Measurements from ENCODE around the gene SEMA3D.

Gene SEMA3D

GRCh38 chr7:85126383-85126782, 60.5 kb downstream of the SEMA3D start:
- DNase-seq (ENCODE audit: low spot score) = no peak

- DNase-seq (ENCODE audit: low spot score) = no peak
These were observed 61.2 kb downstream of the SEMA3D start for GRCh38 chr7:85125651-85126131.

GRCh38 chr7:85125176-85125575, 61.7 kb downstream of the SEMA3D start:
- DNase-seq (ENCODE audit: low spot score) = no peak

GRCh38 chr7:85119934-85120333, 66.9 kb downstream of the SEMA3D start:
- DNase-seq (ENCODE audit: low spot score) = no peak

DNA sequence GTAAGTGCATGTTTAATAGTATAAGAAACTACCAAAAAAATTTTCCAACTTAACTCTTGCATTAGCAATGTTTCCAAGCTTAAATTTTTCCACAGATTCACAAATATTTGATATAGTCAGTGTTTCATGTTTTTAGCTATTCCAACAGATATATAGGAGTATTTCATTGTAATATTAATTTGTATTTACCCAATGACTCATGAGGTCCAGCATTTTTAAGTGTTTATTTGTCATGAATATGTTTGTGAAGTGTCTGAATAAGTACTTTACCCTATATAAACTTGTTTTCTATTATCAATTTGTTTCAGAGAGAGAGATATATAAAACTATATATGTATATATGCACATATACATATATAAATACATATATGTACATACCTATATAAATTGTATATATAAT, 71.0 kb downstream of the SEMA3D start:
- no peak for DNase-seq (ENCODE audit: low spot score)

- DNase-seq (ENCODE audit: low spot score) = no peak
These were observed 71.8 kb downstream of the SEMA3D start for GRCh38 chr7:85115006-85115405.

DNA sequence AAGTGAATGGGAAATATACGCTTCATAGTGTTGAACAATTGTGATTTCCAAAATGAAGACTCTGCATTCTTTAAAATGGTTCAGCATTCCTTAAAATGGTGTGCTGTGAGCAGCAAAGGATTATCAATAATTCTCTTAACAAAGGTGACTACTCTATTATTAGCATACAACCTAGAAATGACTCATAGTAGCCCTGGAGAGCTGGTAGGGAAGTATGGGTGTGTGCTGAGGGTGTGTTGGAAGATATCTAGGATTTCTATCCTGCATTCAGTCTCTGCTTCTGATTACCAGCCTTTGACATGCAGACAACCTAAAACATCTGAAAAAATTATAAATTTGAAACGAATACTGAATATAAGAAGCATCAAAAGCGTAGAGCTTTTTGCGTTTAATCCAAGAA, 72.5 kb downstream of the SEMA3D start:
- no peak for DNase-seq (ENCODE audit: low spot score)

- no peak for DNase-seq (ENCODE audit: low spot score)
These were observed 75.1 kb downstream of the SEMA3D start for GRCh38 chr7:85111761-85112160.

GRCh38 chr7:85106719-85107118, 80.1 kb downstream of the SEMA3D start:
- no peak for DNase-seq (ENCODE audit: low spot score)

DNA sequence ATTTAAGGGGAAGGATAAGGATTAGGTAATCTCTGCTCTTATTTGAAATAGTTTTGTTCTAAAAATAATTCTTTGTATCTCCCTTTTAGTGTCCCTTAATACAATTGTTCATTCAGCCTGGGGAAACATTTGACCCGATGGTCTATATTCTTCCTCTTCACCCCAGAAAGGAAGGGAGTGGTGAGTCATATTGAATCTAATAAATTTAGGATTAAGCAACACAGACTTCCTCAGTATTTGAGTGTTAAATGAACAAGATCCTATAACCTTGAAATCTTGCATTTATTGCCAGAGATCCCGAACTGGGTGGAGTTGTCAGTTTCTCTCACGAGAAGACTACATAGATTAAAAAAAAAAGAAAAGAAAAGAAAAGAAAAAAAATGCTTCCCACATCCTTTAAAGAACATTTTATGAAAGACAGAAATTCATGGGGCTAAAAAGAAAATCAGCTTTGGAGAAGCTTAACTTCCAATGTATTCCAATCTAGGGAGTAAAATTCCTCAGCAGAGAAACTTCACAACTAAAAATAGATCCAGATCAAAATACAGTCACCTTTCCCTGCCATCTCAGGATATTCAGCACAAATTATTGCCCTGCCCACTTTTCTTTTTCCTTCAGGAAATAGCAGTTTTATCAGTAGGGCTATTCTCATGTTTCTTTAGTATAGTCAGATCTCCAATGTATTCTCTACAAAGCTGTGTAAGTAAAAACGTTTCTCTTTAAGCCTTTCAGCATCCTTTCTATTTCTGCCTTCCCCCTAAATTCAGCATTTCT, 82.2 kb downstream of the SEMA3D start:
- DNase-seq (ENCODE audit: low spot score) = no peak

DNA sequence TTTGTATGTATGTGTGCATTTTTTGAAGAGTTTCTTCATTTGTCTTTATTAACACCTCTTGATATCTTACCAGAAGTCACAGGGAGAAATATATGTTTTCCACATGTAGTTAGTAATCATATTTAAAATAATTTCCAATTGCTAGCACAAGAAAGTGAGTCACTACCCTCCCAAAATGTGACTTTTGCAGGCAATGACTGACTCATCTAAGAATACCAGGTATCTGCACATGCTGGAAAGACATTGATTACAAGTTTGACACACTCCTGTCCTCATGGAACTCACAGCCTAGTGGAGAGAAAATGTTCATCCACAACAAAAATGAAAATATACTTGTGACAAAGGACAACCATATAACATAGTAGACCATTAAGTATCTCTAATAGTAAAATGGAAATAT, 82.9 kb downstream of the SEMA3D start:
- no peak for DNase-seq (ENCODE audit: low spot score)

GRCh38 chr7:85103357-85103756, 83.5 kb downstream of the SEMA3D start:
- DNase-seq (ENCODE audit: low spot score) = no peak

GRCh38 chr7:85102813-85103350, 84.0 kb downstream of the SEMA3D start:
- DNase-seq (ENCODE audit: low spot score) = no peak

GRCh38 chr7:85101347-85101746, 85.5 kb downstream of the SEMA3D start:
- no peak for DNase-seq (ENCODE audit: low spot score)

GRCh38 chr7:85097844-85098243, 89.0 kb downstream of the SEMA3D start:
- no peak for DNase-seq (ENCODE audit: low spot score)

GRCh38 chr7:85095806-85096205, 91.0 kb downstream of the SEMA3D start:
- no peak for DNase-seq (ENCODE audit: low spot score)

DNA sequence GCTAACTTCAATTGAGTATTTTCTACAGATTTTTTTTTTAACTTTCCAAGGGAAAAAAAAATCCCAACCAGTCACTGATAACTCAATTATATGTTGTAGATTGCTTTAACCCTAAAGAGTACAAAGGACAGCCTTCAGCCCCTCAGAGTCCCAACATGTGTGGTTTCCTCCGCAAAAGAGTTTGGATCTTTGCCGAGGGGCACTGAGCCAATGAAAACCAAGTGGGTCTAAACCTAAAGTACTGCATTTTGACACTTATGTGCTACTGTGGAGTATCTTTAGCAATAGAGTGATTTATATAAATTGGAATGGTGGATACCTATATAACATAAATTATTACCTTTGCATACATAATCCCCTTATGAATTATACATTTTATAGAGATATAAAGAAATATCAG, 91.5 kb downstream of the SEMA3D start:
- DNase-seq (ENCODE audit: low spot score) = no peak

DNA sequence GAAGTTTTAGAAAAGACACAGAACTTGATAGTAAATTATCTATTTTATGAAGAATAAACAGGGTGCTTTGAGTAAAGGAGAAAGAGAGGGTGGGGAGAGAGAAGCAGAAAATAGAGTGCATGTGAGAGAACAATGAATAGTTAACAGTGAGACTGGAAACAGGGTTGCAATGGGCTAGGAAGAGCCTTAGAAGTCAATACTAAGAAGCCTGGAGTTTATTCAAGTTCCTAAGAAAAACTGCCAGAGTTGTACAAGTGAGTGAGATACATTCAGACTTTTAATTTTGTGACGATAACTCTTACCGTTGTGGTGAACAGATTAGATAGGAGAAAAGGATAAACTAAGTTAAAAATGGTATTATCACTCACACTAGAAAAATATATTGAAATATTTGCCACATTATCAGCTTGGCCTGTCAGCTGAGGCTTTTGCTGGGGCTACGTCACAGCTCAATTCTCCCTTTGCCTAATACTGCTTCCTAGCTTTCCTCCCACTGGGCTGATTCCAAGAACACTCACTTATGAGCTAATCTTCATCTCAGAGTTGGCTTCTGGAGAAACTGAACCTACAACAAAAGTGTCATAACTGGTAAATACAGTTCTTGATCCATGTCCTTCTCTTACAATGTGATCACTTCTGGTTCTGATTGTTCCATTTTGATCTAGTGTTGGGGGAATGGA, 92.7 kb downstream of the SEMA3D start:
- DNase-seq (ENCODE audit: low spot score) = no peak

DNA sequence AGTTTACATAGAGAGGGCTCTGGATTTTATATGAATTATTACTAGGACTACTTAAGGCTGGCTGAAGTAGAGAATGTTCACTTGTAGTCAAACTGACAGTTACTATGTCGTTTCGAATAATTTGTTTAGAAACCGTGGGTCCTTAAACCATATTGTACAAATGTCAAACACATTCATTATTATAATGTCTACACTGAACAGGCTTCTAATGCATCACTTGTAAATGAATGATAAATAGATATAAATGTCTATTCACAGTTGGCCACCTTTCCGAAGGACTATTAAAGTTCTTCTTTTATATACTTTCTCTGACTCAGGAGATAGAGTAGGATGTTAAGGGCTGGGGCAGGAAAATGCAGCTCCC, 95.3 kb downstream of the SEMA3D start:
- DNase-seq (ENCODE audit: low spot score) = no peak

DNA sequence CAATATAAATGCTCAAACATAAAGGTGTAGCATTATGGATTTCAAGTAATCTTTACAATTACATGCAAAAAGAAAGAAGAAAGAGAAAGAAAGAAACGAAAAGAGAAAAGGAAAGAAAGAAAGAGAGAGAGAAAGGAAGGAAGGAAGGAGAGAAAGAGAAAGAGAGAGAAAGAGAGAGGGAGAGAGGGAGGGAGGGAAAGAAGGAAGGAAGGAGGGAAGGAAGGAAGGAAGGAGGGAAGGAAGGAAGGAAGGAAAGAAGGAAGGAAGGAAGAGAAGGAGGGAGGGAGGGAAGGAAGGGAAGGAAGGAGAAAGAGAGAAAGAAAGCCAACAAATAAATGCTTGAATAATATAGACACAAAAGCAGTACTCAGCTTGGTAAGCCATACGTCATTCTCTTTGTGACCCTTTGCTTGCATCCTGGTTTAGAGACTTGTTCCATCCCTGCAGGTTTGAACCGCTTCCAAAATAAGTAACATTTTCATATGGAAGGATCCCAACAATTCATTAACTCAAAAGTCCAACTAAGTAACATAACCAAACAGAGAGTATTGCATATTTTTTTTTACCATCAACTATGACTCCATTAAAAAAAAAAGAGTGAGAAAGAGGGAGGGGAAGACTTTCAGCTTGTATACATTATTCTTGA, 95.8 kb downstream of the SEMA3D start:
- no peak for DNase-seq (ENCODE audit: low spot score)

DNA sequence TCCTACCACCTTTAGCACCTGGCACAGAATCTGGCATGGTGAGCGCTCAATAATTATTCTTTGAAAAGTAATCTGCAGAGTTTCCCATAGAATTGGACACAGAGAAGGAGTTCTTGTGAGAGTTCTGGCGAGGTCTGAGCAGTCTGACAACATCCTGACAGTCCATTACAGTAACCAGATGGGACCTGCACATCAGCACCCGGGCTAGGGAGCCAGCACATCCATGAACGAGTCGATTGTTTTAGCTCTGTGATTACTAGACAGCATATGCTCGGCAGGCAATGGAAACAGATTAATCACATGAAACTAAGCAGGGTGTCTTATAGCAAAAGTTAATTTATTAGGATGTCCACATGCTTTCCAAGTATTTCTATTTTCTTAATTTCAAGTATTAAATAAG, 96.7 kb downstream of the SEMA3D start:
- no peak for DNase-seq (ENCODE audit: low spot score)

- no peak for DNase-seq (ENCODE audit: low spot score)
These were observed 105.0 kb downstream of the SEMA3D start for GRCh38 chr7:85081846-85082245.

DNA sequence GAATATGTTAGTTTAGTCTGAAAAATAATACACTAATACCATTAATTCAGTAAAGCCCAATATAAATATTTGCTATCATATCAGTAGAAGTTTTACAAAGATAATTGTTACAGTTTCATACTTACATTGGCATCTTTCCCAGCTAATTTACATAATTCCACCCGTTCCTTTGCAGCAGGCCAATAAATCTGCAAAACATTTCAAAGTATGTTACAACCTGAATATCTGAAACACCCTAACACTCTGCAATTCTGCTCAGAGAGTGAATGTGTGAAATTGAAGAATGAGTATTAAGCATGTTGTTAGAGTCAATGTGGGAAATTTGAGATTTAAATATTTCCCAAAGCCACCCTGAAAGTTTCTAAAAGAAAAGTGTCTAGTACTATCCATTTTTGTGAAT, 105.5 kb downstream of the SEMA3D start:
- no peak for DNase-seq (ENCODE audit: low spot score)
